ENCODE results near the gene AMOTL2.

AMOTL2 gene

GRCh38 chr3:134364061-134364935, 9.9 kb downstream of the AMOTL2 start:
- no peak for TF ChIP-seq CTCF (IDR thresholded peaks at IDR 0.05; ENCODE audit: low read depth, low read length, missing control alignments)
- peak overlapping the region; percentile 27 for H3K4me3 ChIP-seq (replicated peaks; ENCODE audit: low read depth, low read length)
- peak; percentile 76 for DNase-seq (ENCODE audit: extremely low read depth, low read depth)

GRCh38 chr3:134363381-134363755, 10.9 kb downstream of the AMOTL2 start:
- DNase-seq (ENCODE audit: extremely low read depth, low read depth): no peak
- peak overlapping the region; percentile 27 for H3K4me3 ChIP-seq (replicated peaks; ENCODE audit: low read depth, low read length)
- TF ChIP-seq CTCF (IDR thresholded peaks at IDR 0.05; ENCODE audit: low read depth, low read length, missing control alignments): no peak

- H3K4me3 ChIP-seq (replicated peaks; ENCODE audit: low read depth, low read length): no peak overlapping the region
- no peak for TF ChIP-seq CTCF (IDR thresholded peaks at IDR 0.05; ENCODE audit: low read depth, low read length, missing control alignments)
- no peak for DNase-seq (ENCODE audit: extremely low read depth, low read depth)
These were observed 11.4 kb downstream of the AMOTL2 start for GRCh38 chr3:134362670-134363380.

GRCh38 chr3:134362221-134362620, 12.0 kb downstream of the AMOTL2 start:
- TF ChIP-seq CTCF (IDR thresholded peaks at IDR 0.05; ENCODE audit: low read depth, low read length, missing control alignments): no peak
- no peak overlapping the region for H3K4me3 ChIP-seq (replicated peaks; ENCODE audit: low read depth, low read length)
- DNase-seq (ENCODE audit: extremely low read depth, low read depth): no peak

GRCh38 chr3:134361162-134361835, 12.9 kb downstream of the AMOTL2 start:
- no peak for DNase-seq (ENCODE audit: extremely low read depth, low read depth)
- H3K4me3 ChIP-seq (replicated peaks; ENCODE audit: low read depth, low read length): no peak overlapping the region
- no peak for TF ChIP-seq CTCF (IDR thresholded peaks at IDR 0.05; ENCODE audit: low read depth, low read length, missing control alignments)

- DNase-seq (ENCODE audit: extremely low read depth, low read depth): no peak
- TF ChIP-seq CTCF (IDR thresholded peaks at IDR 0.05; ENCODE audit: low read depth, low read length, missing control alignments): no peak
- no peak overlapping the region for H3K4me3 ChIP-seq (replicated peaks; ENCODE audit: low read depth, low read length)
These were observed 14.2 kb downstream of the AMOTL2 start for GRCh38 chr3:134360046-134360445.

All from HFF-Myc (cell line).